ENCODE measurements around the gene DOCK6. TPM values are rescaled to one million over a fixed set of nuclear protein-coding genes. Genes with fewer than 3 reads are reported as not detected.

DOCK6 gene
- total RNA-seq, 1 donor from 2014 or later, result 7.7 TPM

DNA sequence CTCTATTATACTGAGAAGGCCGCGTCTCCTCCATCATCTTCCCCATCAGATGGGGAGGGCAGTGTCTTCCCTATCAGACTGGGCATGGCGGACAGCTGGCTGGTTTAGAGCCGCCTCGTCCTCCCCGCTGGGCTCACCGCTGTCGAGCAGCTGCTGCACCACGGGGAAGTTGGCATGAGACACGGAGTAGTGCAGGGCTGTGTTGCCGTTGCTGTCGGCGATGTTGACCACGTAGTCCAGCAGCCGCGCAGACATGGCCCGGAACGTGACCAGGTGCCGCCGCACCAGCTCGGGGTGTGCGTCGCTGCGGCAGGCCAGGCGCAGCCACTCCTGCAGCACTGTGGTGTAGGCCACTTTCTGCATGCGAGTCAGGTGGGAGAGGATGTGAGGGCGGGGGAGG is 88.0 kb downstream of the DOCK6 start:
- intact Hi-C loops (cut with micrococcal nuclease), result no loop called here
- peaks cover 7% of the 10 kb centered on the region for H3K4me1 Mint-ChIP-seq
- H3K27me3 Mint-ChIP-seq, result peaks cover 2% of the 10 kb centered on the region
- no peak overlapping the region for H3K27ac Mint-ChIP-seq
- no peak for DNase-seq
- no peak for ATAC-seq (ENCODE audit: low read depth)
- H3K9me3 Mint-ChIP-seq, result no peaks in the 10 kb centered on the region
- ChIA-PET CTCF (no interaction called here), POLR2A (no interaction called here)
- H3K36me3 Mint-ChIP-seq (ENCODE audit: low read depth), result no peaks in the 10 kb centered on the region
- no peak for TF ChIP-seq CTCF (IDR thresholded peaks at IDR 0.05)
- no peak overlapping the region for H3K4me3 Mint-ChIP-seq

DNA sequence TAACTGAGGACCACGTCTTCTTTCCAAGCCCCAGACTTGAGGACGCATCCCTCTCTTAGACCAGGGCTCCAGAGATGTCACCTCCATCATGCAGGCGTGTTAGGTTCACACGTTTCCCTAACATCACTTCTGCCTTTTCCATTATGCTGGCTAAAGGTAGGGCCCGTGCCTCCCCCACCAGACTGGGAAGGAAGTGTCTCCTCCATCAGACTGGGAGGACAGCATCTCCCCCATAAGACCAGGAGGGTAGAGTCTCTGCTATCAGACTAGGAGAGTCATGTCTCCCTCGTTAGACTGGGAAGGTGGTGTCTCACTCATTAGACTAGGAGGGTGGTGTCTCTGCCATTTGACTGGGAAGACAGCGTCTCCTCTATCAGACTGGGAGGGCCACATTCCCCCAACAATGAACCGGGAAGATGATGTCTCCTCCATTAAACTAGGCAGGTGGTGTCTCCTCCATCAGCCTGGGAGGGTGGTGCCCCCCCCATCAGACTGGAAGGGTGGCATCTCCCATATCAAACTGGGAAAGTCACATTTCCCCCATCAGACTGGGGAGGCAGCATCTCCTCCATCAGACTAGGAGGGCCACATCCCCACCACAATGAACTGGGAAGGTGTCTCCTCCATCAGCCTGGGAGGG is 88.7 kb downstream of the DOCK6 start:
- intact Hi-C loops (cut with micrococcal nuclease), result no loop called here
- Mint-ChIP-seq H3K27me3 (peaks cover 2% of the 10 kb centered on the region), H3K27ac (no peak overlapping the region), H3K4me3 (no peak overlapping the region), H3K36me3 (ENCODE audit: low read depth) (no peaks in the 10 kb centered on the region), H3K9me3 (no peaks in the 10 kb centered on the region), H3K4me1 (peaks cover under 1% of the 10 kb centered on the region)
- POLR2A ChIA-PET, result no interaction called here
- CTCF ChIA-PET, result no interaction called here
- ATAC-seq (ENCODE audit: low read depth) (no peak), DNase-seq (no peak)
- TF ChIP-seq CTCF (IDR thresholded peaks at IDR 0.05), result no peak

- Mint-ChIP-seq H3K4me3 (no peak overlapping the region), H3K36me3 (ENCODE audit: low read depth) (no peaks in the 10 kb centered on the region), H3K27me3 (no peaks in the 10 kb centered on the region), H3K27ac (no peak overlapping the region), H3K4me1 (no peaks in the 10 kb centered on the region), H3K9me3 (no peaks in the 10 kb centered on the region)
- TF ChIP-seq CTCF (IDR thresholded peaks at IDR 0.05), result no peak
- ATAC-seq (ENCODE audit: low read depth) (no peak), DNase-seq (no peak)
- intact Hi-C loops (cut with micrococcal nuclease), result no loop called here
- ChIA-PET CTCF (no interaction called here), POLR2A (no interaction called here)
These were observed 89.7 kb downstream of the DOCK6 start for GRCh38 chr19:11172576-11172975.

- Mint-ChIP-seq H3K27me3 (no peaks in the 10 kb centered on the region), H3K9me3 (no peaks in the 10 kb centered on the region), H3K4me3 (no peak overlapping the region), H3K36me3 (ENCODE audit: low read depth) (no peaks in the 10 kb centered on the region), H3K4me1 (no peaks in the 10 kb centered on the region), H3K27ac (no peak overlapping the region)
- intact Hi-C loops (cut with micrococcal nuclease), result no loop called here
- ChIA-PET POLR2A (no interaction called here), CTCF (no interaction called here)
- TF ChIP-seq CTCF (IDR thresholded peaks at IDR 0.05), result no peak
- DNase-seq (no peak), ATAC-seq (ENCODE audit: low read depth) (no peak)
These were observed 91.2 kb downstream of the DOCK6 start for GRCh38 chr19:11171144-11171543.

- ATAC-seq (ENCODE audit: low read depth), result no peak
- CTCF ChIA-PET, result no interaction called here
- Mint-ChIP-seq H3K9me3 (no peaks in the 10 kb centered on the region), H3K4me1 (no peaks in the 10 kb centered on the region), H3K27me3 (no peaks in the 10 kb centered on the region), H3K27ac (no peak overlapping the region), H3K36me3 (ENCODE audit: low read depth) (no peaks in the 10 kb centered on the region), H3K4me3 (no peak overlapping the region)
- POLR2A ChIA-PET, result no interaction called here
- no peak for DNase-seq
- intact Hi-C loops (cut with micrococcal nuclease), result no loop called here
- no peak for TF ChIP-seq CTCF (IDR thresholded peaks at IDR 0.05)
These were observed 92.2 kb downstream of the DOCK6 start for GRCh38 chr19:11169896-11170678.
